HG02981 (cell line): ENCODE data around the gene C16orf96.

Experiments
- ATAC-seq: cut with Tn5 transposase; IDR thresholded peaks from one replicate; pipeline ENCODE4 v1.9.1; 2021; ENCODE audit warnings: mild to moderate bottlenecking, moderate library complexity; ENCODE audit not compliant: unreplicated experiment

C16orf96 gene

DNA sequence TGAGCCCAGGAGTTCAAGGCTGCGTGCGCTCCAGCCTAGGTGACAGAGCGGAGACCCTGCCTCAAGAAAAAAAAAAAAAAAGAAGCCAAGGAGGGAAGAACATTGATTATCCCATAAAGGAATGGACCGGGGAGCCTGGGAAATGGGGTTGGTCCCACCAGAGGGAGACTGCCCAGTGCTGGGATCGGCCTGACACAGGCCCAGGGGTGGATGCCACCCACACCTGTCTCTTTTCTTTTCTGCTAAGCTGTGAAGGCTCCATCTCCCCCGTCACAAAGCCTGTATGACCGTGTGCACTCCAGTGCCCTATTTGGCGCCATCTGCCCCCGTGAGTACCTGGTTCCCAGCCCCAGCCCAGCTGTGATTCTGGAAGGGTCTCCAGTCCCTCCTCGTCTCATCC is 42.9 kb downstream of the C16orf96 start:
- no peak for ATAC-seq

DNA sequence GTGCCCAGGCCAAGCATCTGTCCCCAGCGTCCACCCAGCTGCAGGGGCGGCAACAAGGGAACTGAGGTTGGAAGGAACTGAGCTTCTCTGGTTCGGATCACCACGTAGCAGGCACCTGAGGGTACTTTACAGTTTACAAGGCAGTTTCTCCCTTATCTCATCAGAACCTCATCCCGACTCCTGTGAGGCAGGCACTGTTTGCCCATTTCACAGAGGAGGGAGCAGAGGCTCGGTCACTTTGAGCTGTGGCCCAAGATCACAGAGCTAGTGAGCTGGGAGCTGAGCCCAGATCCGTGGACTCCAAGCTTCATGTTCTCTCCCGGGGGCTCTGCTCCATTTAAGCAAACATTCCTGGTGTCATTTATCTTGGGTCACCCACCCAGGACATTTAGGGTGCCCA is 43.4 kb downstream of the C16orf96 start:
- ATAC-seq = no peak

GRCh38 chr16:4601036-4601863 is 45.1 kb downstream of the C16orf96 start:
- no peak for ATAC-seq

GRCh38 chr16:4601864-4602186 is 45.7 kb downstream of the C16orf96 start:
- ATAC-seq = no peak

DNA sequence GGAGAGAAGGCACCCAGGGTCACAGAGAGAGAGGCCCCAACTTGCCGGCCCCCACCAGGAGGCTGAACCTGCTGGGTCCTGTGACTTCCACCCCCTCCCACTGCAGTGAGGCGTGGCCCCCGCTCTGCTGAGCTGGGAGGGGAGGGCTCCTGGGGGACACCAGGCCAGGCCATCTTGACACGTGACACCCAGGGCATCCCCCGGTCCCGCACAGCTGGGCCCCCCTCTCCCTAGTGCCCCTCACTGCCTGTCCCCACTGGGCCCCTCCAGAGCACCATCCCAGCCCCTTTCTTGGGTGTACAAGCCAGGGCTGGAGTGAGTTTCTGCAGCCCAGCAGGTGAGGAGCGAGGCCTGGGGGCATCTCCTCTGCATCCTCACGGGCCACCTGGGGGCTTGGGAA is 46.2 kb downstream of the C16orf96 start:
- ATAC-seq = no peak

- no peak for ATAC-seq
Measured at GRCh38 chr16:4603624-4604170, 47.6 kb downstream of the C16orf96 start.

DNA sequence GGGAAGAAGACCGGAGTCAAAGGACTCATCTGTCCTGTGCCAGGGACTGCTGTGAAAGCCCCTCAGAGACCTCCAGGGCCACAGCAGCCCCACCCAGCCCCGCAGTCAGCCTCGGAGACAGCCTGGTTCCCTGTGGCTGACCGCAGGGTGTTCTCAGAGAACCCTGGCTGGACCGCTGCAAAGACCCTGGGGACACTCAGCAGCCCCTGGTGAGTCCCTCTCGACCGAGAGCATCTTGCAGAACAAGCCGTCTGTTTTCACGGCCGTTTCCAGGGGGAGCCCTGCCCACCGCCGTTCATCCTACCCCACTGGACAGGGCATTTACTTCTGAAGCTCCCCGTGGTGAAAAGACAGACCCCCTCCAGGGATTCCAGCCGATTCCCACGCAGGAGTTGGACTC is 48.3 kb downstream of the C16orf96 start:
- no peak for ATAC-seq

- ATAC-seq = no peak
Measured at GRCh38 chr16:4606354-4606753, 50.2 kb downstream of the C16orf96 start.

GRCh38 chr16:4607841-4608703 is 51.9 kb downstream of the C16orf96 start:
- ATAC-seq = no peak

DNA sequence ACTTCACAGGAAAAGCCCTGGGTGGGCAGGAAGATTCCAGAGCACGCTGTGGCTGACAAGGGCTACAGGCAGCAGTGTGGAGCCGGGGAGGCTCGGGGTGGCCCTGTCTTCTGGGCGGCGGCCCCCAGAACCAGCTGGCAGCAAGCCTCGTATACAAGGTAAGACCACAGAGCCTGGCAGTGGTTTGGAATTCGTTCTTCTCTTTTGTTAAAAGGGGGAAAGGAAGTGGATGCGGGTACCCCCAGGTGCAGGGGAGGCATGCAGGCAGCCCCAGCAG is 52.5 kb downstream of the C16orf96 start:
- ATAC-seq = no peak

DNA sequence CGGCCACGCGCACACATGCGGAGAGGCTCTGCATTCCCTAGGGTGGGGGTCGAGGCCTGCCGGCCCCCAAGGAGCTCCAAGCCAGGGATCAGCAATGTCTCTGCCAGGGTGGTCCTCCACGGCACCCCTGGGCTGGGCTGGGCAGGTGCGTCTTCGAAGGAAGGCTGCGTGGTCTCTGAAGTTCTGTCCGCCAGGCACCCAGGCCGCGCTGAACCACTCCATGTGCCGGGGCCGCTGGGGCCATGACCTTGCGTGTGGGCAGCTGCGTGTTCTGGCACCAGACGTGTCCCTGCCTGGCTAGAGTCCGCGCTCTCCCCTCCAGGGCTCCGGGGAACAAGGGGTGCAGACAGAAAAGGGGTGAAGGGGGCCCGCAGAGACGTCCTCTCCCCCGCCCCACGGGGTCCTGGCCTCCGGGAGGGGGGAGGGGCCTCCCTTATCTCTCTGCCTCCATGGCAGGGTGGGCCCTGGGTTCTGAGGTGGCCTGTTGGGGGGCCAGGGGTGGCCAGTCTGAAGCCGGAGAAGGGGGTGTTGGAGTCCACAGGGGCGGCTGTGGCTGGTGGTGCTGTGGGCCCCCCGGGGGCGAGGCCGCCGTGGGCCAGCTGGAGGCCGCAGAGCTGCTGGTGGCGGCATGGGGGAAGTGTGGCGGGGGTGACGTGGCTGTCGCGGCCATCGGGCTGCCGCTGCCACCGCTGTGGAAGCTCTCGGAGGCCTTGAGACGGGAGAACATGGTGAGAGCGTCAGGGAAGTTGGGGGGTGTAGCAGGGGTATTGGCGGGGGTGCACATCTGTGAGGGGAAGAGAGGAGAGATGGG is 53.3 kb downstream of the C16orf96 start:
- no peak for ATAC-seq

- ATAC-seq = no peak
Measured at GRCh38 chr16:4610011-4611005, 54.2 kb downstream of the C16orf96 start.

DNA sequence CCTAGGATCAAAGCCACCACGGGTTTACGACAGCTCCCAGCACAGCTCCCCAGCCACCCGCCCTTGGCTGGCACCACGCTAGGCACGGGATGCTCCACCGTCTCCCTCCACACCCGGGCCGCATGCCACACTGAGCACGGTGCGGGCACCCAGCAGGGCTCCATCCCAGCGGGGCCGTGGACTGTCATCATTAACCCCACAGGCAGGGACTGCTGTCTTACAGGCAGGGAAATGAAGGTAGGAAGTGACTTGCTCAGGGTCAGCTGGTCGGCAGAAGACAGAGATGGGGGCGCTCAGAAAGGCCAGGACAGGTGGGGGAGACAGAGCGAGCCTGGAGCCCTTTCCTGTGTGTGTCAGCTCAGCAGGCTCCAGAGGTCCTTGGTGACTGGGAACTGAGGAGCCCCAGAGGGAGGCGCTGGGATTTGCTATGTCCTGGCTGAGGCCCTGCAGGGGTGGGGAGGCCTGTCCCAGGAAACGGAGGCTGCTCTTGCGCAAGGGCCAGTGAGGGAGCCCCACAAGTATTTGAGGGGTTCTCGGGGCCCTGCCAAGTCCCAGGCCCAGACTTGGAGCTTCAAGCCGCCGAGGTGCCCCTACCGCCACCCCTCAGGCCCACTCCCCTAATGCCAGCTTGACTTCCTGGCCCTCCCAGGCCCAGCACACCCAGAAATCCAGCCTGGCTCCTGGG is 55.3 kb downstream of the C16orf96 start:
- ATAC-seq = no peak

GRCh38 chr16:4612474-4612931 is 56.4 kb downstream of the C16orf96 start:
- no peak for ATAC-seq

GRCh38 chr16:4612977-4613635 is 57.0 kb downstream of the C16orf96 start:
- ATAC-seq = no peak

GRCh38 chr16:4613636-4614570 is 57.8 kb downstream of the C16orf96 start:
- no peak for ATAC-seq

- ATAC-seq = peak; percentile 54
Measured at GRCh38 chr16:4614571-4615383, 58.6 kb downstream of the C16orf96 start, which contains the start of gene UBALD1. UBALD1 (minus strand) TSS chr16:4614888; CDS start chr16:4614797, 91 bp downstream.
